Neural cell (in vitro differentiated cells): ENCODE results near the gene NOTCH2.

Source experiments
- CTCF ChIP-seq: fragments of 450-650 bp; IDR thresholded peaks from 2 replicates; pipeline ENCODE4 v1.5.1; 2014; ENCODE audit warnings: antibody characterized with exemption, mild to moderate bottlenecking, moderate library complexity; ENCODE audit not compliant: poor library complexity, severe bottlenecking
- RAD21 ChIP-seq: fragments of 450-650 bp; conservative IDR thresholded peaks from 2 replicates; pipeline ENCODE4 v1.6.1; 2014; ENCODE audit warnings: antibody characterized with exemption, mild to moderate bottlenecking, moderate library complexity

- TF ChIP-seq CTCF = no peak
- no peak for TF ChIP-seq RAD21
Measured at GRCh38 chr1:119988306-119989062, 81.0 kb downstream of the NOTCH2 start.
